A673 (cell line): Measurements from ENCODE around the gene RRP1. TPM values are rescaled to one million over a fixed set of nuclear protein-coding genes. Genes with fewer than 3 reads are reported as not detected.

Experiments
- BruUV-seq: library from RNA; stranded (reverse); fragments of 400-500 nt; replicated peaks from 2 replicates; lab custom pipeline; 2021; lab: Mats Ljungman, UMichigan
- CTCF ChIA-PET: fragments of 300-600 bp; sonication (Branson Sonifier 250); formaldehyde crosslinking; loops from one replicate; lab custom pipeline; 2022; ENCODE audit warnings: antibody characterized with exemption; lab: Charles Lee
- POLR2A ChIA-PET: fragments of 300-600 bp; sonication (Branson Sonifier 250); formaldehyde crosslinking; loops from one replicate; lab custom pipeline; 2022; ENCODE audit warnings: antibody characterized with exemption; ENCODE audit not compliant: low non-redundant PET; lab: Charles Lee
- DNase-seq: peaks from one replicate; pipeline ENCODE4 v3.0.0-alpha.2; 2015; ENCODE audit warnings: low spot score
- H3K27ac ChIP-seq: fragments of 200-600 bp; sonication (generic); 2 replicates; pipeline ENCODE4 v1.5.1; 2016; ENCODE audit warnings: mixed run types, low read depth, mild to moderate bottlenecking, mixed read lengths, antibody characterized with exemption, low read length; ENCODE audit not compliant: poor library complexity, severe bottlenecking
- H3K27me3 ChIP-seq: fragments of 200-600 bp; sonication (generic); replicated peaks from 2 replicates; pipeline ENCODE4 v1.6.1; 2017; ENCODE audit warnings: mixed run types, low read depth, mild to moderate bottlenecking, mixed read lengths, antibody characterized with exemption, low read length; ENCODE audit not compliant: insufficient read depth, poor library complexity
- H3K36me3 ChIP-seq: fragments of 200-600 bp; sonication (generic); 2 replicates; pipeline ENCODE4 v1.6.1; 2016; ENCODE audit warnings: mixed run types, mild to moderate bottlenecking, mixed read lengths, antibody characterized with exemption, low read length; ENCODE audit not compliant: insufficient read depth, poor library complexity, severe bottlenecking
- H3K4me1 ChIP-seq: fragments of 200-600 bp; sonication (generic); 2 replicates; pipeline ENCODE4 v1.6.1; 2017; ENCODE audit warnings: mixed run types, mild to moderate bottlenecking, mixed read lengths, antibody characterized with exemption, low read length; ENCODE audit not compliant: insufficient read depth, poor library complexity, severe bottlenecking
- H3K4me3 ChIP-seq: fragments of 200-600 bp; sonication (generic); 2 replicates; pipeline ENCODE4 v1.5.1; 2016; ENCODE audit warnings: low read depth, mixed run types, mild to moderate bottlenecking, mixed read lengths, low read length; ENCODE audit not compliant: poor library complexity, severe bottlenecking
- H3K9me3 ChIP-seq: fragments of 200-600 bp; sonication (generic); 2 replicates; pipeline ENCODE4 v1.6.1; 2016; ENCODE audit warnings: mixed run types, low read depth, mild to moderate bottlenecking, mixed read lengths, antibody characterized with exemption, low read length; ENCODE audit not compliant: poor library complexity, severe bottlenecking
- CTCF ChIP-seq: fragments of 300-800, 200-600 bp; sonication (generic); conservative IDR thresholded peaks from 2 replicates; pipeline ENCODE4 v1.5.1; 2017; ENCODE audit warnings: low read depth, mild to moderate bottlenecking, antibody characterized with exemption, low read length, moderate library complexity, mixed read lengths
- EZH2 ChIP-seq: fragments of 200-600 bp; sonication (generic); IDR thresholded peaks from 2 replicates; pipeline ENCODE4 v1.6.1; 2017; ENCODE audit warnings: borderline replicate concordance, low read depth, mild to moderate bottlenecking, mixed read lengths, antibody characterized with exemption, low read length; ENCODE audit not compliant: poor library complexity, severe bottlenecking
- intact Hi-C: fragments of 100-400 bp; cut with micrococcal nuclease; formaldehyde crosslinking; loops from one replicate; pipeline ENCODE4 v1.10.0; 2022; ENCODE audit not compliant: unreplicated experiment
- total RNA-seq: library from RNA; stranded (reverse); gene quantifications from 2 replicates; pipeline ENCODE4 v1.2.3, GENCODE V29; 2021

The RRP1 gene
- total RNA-seq, 1 experiment from 2014 or later: 86.4 TPM

DNA sequence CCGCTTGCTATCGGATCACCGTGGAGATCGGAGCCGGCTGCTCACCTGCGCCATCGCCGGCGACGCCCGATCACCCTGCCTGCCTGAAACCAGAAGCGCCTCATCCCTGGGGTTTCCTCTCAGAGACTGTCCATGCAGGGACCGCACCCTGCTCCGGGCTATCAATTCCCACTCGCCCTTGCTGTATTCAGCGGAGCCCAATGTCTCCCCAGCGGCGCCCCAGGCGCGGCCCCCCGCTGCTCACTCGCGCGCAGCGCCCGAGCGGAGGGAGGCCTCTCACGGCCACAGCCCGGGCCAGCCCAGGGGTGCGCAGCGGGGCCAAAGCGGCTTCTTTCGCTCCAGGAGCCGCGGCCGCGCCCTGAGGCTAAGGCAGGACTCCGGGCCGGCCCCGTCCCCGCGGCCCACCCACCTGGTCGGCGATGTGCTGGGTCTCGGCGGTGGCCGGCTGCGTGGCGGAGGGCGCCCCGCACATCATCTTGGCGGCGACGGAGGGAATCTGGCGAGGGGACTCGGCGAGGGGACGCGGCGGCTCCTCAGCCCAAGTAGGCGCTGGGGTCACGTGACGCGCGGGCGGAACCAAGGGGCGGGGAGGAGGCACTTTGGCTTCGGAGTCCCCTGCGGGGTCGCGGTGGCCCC is 13.5 kb upstream of the RRP1 start, which contains the start of gene CSTB:
TSS of gene CSTB (minus strand) at position 514 of the 636 bp plus-strand sequence. CDS start at position 475, 39 bp downstream.
- H3K4me3 ChIP-seq: peak within 1 kb of the TSS; percentile 95
- H3K27me3 ChIP-seq: no peaks in the 10 kb centered on the region
- ChIA-PET CTCF (no interaction called here), POLR2A (no interaction called here)
- peaks cover 23% of the 10 kb centered on the region for H3K36me3 ChIP-seq
- TF ChIP-seq CTCF: no peak
- no TSS peak for BruUV-seq
- H3K9me3 ChIP-seq: no peaks in the 10 kb centered on the region
- peak; percentile 90 for DNase-seq
- peak within 1 kb of the TSS; percentile 92 for H3K27ac ChIP-seq
- peaks cover 25% of the 10 kb centered on the region for H3K4me1 ChIP-seq
- intact Hi-C loops: no loop called here

GRCh38 chr21:43777953-43778352 is 11.4 kb upstream of the RRP1 start:
- CTCF ChIA-PET: no interaction called here
- Histone ChIP-seq H3K4me3 (no peak overlapping the region), H3K27me3 (no peaks in the 10 kb centered on the region), H3K36me3 (peaks cover 16% of the 10 kb centered on the region), H3K4me1 (peaks cover 6% of the 10 kb centered on the region), H3K27ac (no peak overlapping the region), H3K9me3 (no peaks in the 10 kb centered on the region)
- POLR2A ChIA-PET: no interaction called here
- no TSS peak for BruUV-seq
- intact Hi-C loops: no loop called here
- TF ChIP-seq CTCF (no peak), EZH2 (no peak)
- no peak for DNase-seq

DNA sequence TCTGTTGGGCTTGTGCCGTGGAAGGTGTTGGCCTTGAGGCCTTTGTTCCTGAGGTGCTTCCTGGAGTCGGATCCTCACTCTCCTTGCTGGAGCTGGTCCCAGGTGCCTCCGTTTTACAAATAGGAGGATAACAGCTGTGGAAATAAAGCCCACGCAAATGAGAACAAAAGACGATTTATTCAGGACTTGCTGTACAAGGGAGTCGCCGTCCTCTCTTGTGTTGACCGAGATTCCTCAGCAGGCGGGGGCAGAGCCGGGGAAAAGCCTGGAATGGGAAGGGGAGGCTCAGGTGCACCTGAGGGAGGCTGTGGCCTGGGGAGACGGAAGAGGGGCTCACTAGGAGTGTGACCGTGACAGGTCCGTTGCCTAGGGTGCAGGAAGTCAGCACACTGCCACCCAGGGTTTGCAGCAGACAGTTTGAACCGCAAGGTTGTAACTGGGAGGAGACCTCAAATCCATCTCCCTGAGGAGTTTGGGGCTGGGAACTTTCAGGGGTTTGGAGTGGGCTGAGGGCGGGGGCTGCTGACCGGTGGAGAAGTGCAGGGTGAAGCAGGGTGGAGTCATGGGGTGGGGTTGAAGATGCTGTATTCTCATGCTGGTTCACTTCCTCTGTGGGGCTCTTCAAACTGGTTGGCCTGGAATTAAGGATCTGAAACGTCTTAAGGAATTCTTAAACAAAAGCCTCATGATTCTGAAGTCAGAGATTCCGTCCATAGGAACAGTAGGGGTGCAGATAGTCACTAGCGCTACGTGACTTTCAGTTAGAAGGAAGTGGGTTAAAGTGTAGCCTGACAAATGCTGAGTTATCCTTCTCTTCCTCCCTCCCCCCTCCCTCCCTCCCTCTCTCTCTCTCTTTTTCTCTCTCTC is 10.7 kb upstream of the RRP1 start:
- POLR2A ChIA-PET: no interaction called here

More for the DNA sequence above, 10.7 kb upstream of the RRP1 start:
- BruUV-seq: no TSS peak
- TF ChIP-seq EZH2: no peak
- H3K36me3 ChIP-seq: peaks cover 9% of the 10 kb centered on the region
- no peaks in the 10 kb centered on the region for H3K4me1 ChIP-seq
- no peaks in the 10 kb centered on the region for H3K9me3 ChIP-seq
- CTCF ChIA-PET: no interaction called here
- H3K27me3 ChIP-seq: no peaks in the 10 kb centered on the region
- intact Hi-C loops: no loop called here
- no peak for DNase-seq
- H3K27ac ChIP-seq: peak overlapping the region; percentile 23
- no peak overlapping the region for H3K4me3 ChIP-seq
